ENCODE results near the gene CD27.
"Not testable (repeated sequence)": the region's sequence is repeated elsewhere in the genome, so short reads cannot be mapped to it uniquely, and the experiment has no call there.

GRCh38 chr12:6497291-6497690 is 52.5 kb downstream of the CD27 start:
- TF ChIP-seq, protein P1, sequence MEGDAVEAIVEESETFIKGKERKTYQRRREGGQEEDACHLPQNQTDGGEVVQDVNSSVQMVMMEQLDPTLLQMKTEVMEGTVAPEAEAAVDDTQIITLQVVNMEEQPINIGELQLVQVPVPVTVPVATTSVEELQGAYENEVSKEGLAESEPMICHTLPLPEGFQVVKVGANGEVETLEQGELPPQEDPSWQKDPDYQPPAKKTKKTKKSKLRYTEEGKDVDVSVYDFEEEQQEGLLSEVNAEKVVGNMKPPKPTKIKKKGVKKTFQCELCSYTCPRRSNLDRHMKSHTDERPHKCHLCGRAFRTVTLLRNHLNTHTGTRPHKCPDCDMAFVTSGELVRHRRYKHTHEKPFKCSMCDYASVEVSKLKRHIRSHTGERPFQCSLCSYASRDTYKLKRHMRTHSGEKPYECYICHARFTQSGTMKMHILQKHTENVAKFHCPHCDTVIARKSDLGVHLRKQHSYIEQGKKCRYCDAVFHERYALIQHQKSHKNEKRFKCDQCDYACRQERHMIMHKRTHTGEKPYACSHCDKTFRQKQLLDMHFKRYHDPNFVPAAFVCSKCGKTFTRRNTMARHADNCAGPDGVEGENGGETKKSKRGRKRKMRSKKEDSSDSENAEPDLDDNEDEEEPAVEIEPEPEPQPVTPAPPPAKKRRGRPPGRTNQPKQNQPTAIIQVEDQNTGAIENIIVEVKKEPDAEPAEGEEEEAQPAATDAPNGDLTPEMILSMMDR (conservative IDR thresholded peaks at IDR 0.05 in 1 of 2, IDR thresholded peaks at IDR 0.05 in 1 of 2; ENCODE audit: low read depth in 1 of 2, low read length in 2 of 2): not testable (repeated sequence)
- TF ChIP-seq EZH2 (IDR thresholded peaks at IDR 0.05; ENCODE audit: low read length, missing control alignments): not testable (repeated sequence)
